HepG2 (cell line): ENCODE data around the gene MED25. TPM values are rescaled to one million over a fixed set of nuclear protein-coding genes. Genes with fewer than 3 reads are reported as not detected.
A peak's percentile ranks its signal among the peaks of the same experiment; 100 is the strongest.

Experiments used
- ADNP ChIP-seq: sonication (generic); formaldehyde crosslinking; IDR thresholded peaks from 2 replicates; pipeline ENCODE4 v1.4.0; 2020; ENCODE audit warnings: missing genetic modification reagents
- CENPBD1 ChIP-seq: sonication (generic); formaldehyde crosslinking; IDR thresholded peaks from 2 replicates; pipeline ENCODE4 v1.8.0; 2022; ENCODE audit warnings: missing genetic modification reagents, low read depth, mild to moderate bottlenecking, borderline replicate concordance
- CENPX ChIP-seq: sonication (generic); formaldehyde crosslinking; IDR thresholded peaks from 2 replicates; pipeline ENCODE4 v1.9.0; 2021; ENCODE audit warnings: mild to moderate bottlenecking, missing genetic modification reagents, moderate library complexity
- FOXC1 ChIP-seq: sonication (generic); formaldehyde crosslinking; IDR thresholded peaks from 2 replicates; pipeline ENCODE4 v1.8.0; 2022; ENCODE audit warnings: mild to moderate bottlenecking, missing genetic modification reagents, borderline replicate concordance
- FOXM1 ChIP-seq: sonication (generic); formaldehyde crosslinking; IDR thresholded peaks from 2 replicates; pipeline ENCODE4 v1.5.0; 2020; ENCODE audit warnings: missing genetic modification reagents
- KMT2A ChIP-seq: sonication (generic); formaldehyde crosslinking; IDR thresholded peaks from 2 replicates; pipeline ENCODE4 v1.4.0; 2020; ENCODE audit warnings: missing genetic modification reagents
- RXRB ChIP-seq: IDR thresholded peaks from 2 replicates; pipeline ENCODE4 v1.6.1; 2016; ENCODE audit warnings: borderline replicate concordance, missing genetic modification reagents, missing compliant biosample characterization
- ZNF12 ChIP-seq: sonication (generic); formaldehyde crosslinking; IDR thresholded peaks from 2 replicates; pipeline ENCODE4 v1.5.0; 2020; ENCODE audit warnings: missing genetic modification reagents
- ZNF251 ChIP-seq: sonication (generic); formaldehyde crosslinking; IDR thresholded peaks from 2 replicates; pipeline ENCODE4 v1.9.0; 2021; ENCODE audit warnings: mild to moderate bottlenecking, missing genetic modification reagents
- ZNF326 ChIP-seq: sonication (generic); formaldehyde crosslinking; IDR thresholded peaks from 2 replicates; pipeline ENCODE4 v1.4.0; 2020; ENCODE audit warnings: missing genetic modification reagents, borderline replicate concordance
- ZNF33B ChIP-seq: sonication (generic); formaldehyde crosslinking; IDR thresholded peaks from 2 replicates; pipeline ENCODE4 v1.5.1; 2020; ENCODE audit warnings: mild to moderate bottlenecking, missing genetic modification reagents
- ZNF724P ChIP-seq: sonication (generic); formaldehyde crosslinking; IDR thresholded peaks from 2 replicates; pipeline ENCODE4 v1.8.0; 2022; ENCODE audit warnings: missing genetic modification reagents, borderline replicate concordance
- ZNF761 ChIP-seq: sonication (generic); formaldehyde crosslinking; conservative IDR thresholded peaks from 2 replicates; pipeline ENCODE4 v1.4.0; 2020; ENCODE audit warnings: mild to moderate bottlenecking, missing genetic modification reagents
- ZSCAN31 ChIP-seq: sonication (generic); formaldehyde crosslinking; IDR thresholded peaks from 2 replicates; pipeline ENCODE4 v1.5.0; 2020; ENCODE audit warnings: low read depth, mild to moderate bottlenecking, missing genetic modification reagents
- polyA plus RNA-seq, 8 experiments: library from polyadenylated mRNA; depleted of rRNA in 3 of 8; stranded (reverse) in 7 of 8; unstranded in 1 of 8; fragments of >200 nt; fragmentation: Illumina TruSeq in 4 of 8; extraction: Trizol in 4 of 8; gene quantifications; 2 replicates each; pipeline versions ENCODE4 v1.2.1 to v1.2.3, GENCODE V29; 2011 to 2016; ENCODE audit warnings: low read depth in 4 of 8, missing spikeins in 1 of 8, mixed read lengths in 1 of 8; ENCODE audit not compliant: insufficient read depth in 1 of 8
- total RNA-seq, 5 experiments: library from RNA; depleted of rRNA; stranded (reverse); fragments of >200 nt; fragmentation: Illumina TruSeq; extraction: Trizol; gene quantifications; 2 replicates each; pipeline ENCODE4 v1.2.3, GENCODE V29; 2016; ENCODE audit warnings: low read depth in 1 of 5
- TF ChIP-seq, protein P1 (sequence below): sonication (generic); formaldehyde crosslinking; IDR thresholded peaks from 2 replicates; pipeline ENCODE4 v1.5.0; 2020; ENCODE audit warnings: mild to moderate bottlenecking, missing genetic modification reagents
- TF ChIP-seq, protein P2 (sequence below): sonication (generic); formaldehyde crosslinking; IDR thresholded peaks from 2 replicates; pipeline ENCODE4 v1.5.0; 2020; ENCODE audit warnings: mild to moderate bottlenecking, missing genetic modification reagents
- TF ChIP-seq, protein P3 (sequence below): sonication (generic); formaldehyde crosslinking; IDR thresholded peaks from 2 replicates; pipeline ENCODE4 v1.5.1; 2020; ENCODE audit warnings: mild to moderate bottlenecking, missing genetic modification reagents, moderate library complexity
- TF ChIP-seq, protein P4 (sequence below): sonication (generic); formaldehyde crosslinking; IDR thresholded peaks from 2 replicates; pipeline ENCODE4; 2020; ENCODE audit warnings: missing genetic modification reagents, mild to moderate bottlenecking, borderline replicate concordance

MED25 gene
- total and polyA plus RNA-seq, 2 of the 13 experiments (the other 11 are each of a cell fraction or from before 2014, with no cell fraction given): 11.1 to 15.1 TPM

DNA sequence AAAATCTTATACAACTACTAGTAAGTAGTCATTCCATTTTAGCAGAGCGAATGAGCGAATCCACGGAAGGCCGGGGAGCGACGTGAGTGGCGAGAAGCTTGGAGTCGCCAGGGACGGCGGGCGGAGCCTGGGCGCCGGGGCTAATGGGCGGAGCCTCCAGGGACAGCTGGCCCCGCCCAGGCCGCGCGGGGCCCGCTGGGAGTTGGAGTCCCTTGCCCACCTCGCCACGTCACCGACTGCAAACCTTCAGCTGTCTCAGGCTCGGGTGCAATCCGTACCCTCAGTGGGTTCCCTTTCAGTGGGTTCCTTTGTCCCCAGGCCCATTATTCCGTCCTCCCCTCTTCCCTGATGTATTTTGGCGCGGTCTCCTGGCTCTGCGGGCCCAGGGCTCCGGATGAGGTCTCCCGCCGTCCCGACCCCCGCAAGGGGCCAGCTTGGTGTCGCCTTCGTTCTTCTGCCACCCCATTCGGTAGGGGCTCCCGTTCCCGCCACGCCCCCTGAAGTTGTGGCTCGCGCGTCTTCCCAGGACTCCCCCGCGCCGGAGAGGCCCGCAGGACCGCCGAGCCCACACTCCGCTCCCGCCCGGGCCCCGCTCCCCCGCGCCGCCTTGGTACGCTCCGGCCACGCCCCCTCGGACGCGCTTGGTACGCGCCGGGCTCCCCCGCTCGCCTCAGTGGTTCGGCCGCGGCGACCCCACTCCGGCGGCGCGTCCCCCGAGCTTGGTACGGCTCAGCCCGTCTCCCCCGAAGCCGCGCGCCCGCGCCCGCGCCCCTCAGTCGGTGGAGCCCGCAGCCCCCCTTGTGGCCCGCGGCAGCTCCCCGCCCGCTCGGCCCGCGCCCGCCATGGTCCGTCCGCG, 32.6 kb downstream of the MED25 start, which contains the start of gene PTOV1 (continued):
- TF ChIP-seq CENPBD1 (CRISPR knock-in tag) (no peak), ZNF326 (CRISPR knock-in tag) (no peak), FOXM1 (CRISPR knock-in tag) (no peak), FOXC1 (CRISPR knock-in tag) (no peak), ZNF724P (no peak), ZSCAN31 (CRISPR knock-in tag) (peak; percentile 80), ZNF251 (CRISPR knock-in tag) (no peak), KMT2A (CRISPR knock-in tag) (0 out of 2 replicates have a peak, but pooled peaks have one; percentile 13), ADNP (CRISPR knock-in tag) (no peak), RXRB (CRISPR knock-in tag) (no peak; the same call in 1 of the 2 replicates), ZNF33B (CRISPR knock-in tag) (peak; percentile 63; the same call in 1 of the 2 replicates), CENPX (CRISPR knock-in tag) (no peak), ZNF12 (CRISPR knock-in tag) (peak; percentile 23; the same call in 1 of the 2 replicates), ZNF761 (CRISPR knock-in tag) (peak; percentile 40; the same call in 1 of the 2 replicates)
- TF ChIP-seq, protein P1, sequence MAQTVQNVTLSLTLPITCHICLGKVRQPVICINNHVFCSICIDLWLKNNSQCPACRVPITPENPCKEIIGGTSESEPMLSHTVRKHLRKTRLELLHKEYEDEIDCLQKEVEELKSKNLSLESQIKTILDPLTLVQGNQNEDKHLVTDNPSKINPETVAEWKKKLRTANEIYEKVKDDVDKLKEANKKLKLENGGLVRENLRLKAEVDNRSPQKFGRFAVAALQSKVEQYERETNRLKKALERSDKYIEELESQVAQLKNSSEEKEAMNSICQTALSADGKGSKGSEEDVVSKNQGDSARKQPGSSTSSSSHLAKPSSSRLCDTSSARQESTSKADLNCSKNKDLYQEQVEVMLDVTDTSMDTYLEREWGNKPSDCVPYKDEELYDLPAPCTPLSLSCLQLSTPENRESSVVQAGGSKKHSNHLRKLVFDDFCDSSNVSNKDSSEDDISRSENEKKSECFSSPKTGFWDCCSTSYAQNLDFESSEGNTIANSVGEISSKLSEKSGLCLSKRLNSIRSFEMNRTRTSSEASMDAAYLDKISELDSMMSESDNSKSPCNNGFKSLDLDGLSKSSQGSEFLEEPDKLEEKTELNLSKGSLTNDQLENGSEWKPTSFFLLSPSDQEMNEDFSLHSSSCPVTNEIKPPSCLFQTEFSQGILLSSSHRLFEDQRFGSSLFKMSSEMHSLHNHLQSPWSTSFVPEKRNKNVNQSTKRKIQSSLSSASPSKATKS (CRISPR knock-in tag): no peak
- TF ChIP-seq, protein P2, sequence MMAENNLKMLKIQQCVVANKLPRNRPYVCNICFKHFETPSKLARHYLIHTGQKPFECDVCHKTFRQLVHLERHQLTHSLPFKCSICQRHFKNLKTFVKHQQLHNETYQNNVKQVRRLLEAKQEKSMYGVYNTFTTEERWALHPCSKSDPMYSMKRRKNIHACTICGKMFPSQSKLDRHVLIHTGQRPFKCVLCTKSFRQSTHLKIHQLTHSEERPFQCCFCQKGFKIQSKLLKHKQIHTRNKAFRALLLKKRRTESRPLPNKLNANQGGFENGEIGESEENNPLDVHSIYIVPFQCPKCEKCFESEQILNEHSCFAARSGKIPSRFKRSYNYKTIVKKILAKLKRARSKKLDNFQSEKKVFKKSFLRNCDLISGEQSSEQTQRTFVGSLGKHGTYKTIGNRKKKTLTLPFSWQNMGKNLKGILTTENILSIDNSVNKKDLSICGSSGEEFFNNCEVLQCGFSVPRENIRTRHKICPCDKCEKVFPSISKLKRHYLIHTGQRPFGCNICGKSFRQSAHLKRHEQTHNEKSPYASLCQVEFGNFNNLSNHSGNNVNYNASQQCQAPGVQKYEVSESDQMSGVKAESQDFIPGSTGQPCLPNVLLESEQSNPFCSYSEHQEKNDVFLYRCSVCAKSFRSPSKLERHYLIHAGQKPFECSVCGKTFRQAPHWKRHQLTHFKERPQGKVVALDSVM (CRISPR knock-in tag): 0 out of 2 replicates have a peak, but pooled peaks have one; percentile 32
- TF ChIP-seq, protein P3, sequence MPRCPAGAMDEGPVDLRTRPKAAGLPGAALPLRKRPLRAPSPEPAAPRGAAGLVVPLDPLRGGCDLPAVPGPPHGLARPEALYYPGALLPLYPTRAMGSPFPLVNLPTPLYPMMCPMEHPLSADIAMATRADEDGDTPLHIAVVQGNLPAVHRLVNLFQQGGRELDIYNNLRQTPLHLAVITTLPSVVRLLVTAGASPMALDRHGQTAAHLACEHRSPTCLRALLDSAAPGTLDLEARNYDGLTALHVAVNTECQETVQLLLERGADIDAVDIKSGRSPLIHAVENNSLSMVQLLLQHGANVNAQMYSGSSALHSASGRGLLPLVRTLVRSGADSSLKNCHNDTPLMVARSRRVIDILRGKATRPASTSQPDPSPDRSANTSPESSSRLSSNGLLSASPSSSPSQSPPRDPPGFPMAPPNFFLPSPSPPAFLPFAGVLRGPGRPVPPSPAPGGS (CRISPR knock-in tag): peak; percentile 75; the same call in 1 of the 2 replicates
- TF ChIP-seq, protein P4, sequence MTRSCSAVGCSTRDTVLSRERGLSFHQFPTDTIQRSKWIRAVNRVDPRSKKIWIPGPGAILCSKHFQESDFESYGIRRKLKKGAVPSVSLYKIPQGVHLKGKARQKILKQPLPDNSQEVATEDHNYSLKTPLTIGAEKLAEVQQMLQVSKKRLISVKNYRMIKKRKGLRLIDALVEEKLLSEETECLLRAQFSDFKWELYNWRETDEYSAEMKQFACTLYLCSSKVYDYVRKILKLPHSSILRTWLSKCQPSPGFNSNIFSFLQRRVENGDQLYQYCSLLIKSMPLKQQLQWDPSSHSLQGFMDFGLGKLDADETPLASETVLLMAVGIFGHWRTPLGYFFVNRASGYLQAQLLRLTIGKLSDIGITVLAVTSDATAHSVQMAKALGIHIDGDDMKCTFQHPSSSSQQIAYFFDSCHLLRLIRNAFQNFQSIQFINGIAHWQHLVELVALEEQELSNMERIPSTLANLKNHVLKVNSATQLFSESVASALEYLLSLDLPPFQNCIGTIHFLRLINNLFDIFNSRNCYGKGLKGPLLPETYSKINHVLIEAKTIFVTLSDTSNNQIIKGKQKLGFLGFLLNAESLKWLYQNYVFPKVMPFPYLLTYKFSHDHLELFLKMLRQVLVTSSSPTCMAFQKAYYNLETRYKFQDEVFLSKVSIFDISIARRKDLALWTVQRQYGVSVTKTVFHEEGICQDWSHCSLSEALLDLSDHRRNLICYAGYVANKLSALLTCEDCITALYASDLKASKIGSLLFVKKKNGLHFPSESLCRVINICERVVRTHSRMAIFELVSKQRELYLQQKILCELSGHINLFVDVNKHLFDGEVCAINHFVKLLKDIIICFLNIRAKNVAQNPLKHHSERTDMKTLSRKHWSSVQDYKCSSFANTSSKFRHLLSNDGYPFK (CRISPR knock-in tag): peak; percentile 15; the same call in 1 of the 2 replicates
